ENCODE results near the gene RNASEH1.

Gene RNASEH1

GRCh38 chr2:3534251-3534814, 23.8 kb downstream of the RNASEH1 start:
- Histone ChIP-seq H3K4me1 (ENCODE audit: control insufficient read depth, insufficient read depth, low read length) (no peaks in the 10 kb centered on the region), H3K27ac (ENCODE audit: low read length) (no peak overlapping the region), H3K9me3 (ENCODE audit: control insufficient read depth, insufficient read depth, low read length) (no peaks in the 10 kb centered on the region), H3K4me3 (ENCODE audit: low read length) (no peak overlapping the region), H3K36me3 (ENCODE audit: control insufficient read depth, insufficient read depth, low read length) (no peaks in the 10 kb centered on the region), H3K27me3 (ENCODE audit: control insufficient read depth, insufficient read depth, low read length) (no peaks in the 10 kb centered on the region)
- no peak for DNase-seq (ENCODE audit: low read depth, low spot score)
- no CpG with 5 or more reads among the region's 24 CpGs for WGBS (ENCODE audit: insufficient coverage, insufficient read length)

- Histone ChIP-seq H3K27ac (ENCODE audit: low read length) (no peak overlapping the region), H3K27me3 (ENCODE audit: control insufficient read depth, insufficient read depth, low read length) (no peaks in the 10 kb centered on the region), H3K4me1 (ENCODE audit: control insufficient read depth, insufficient read depth, low read length) (no peaks in the 10 kb centered on the region), H3K9me3 (ENCODE audit: control insufficient read depth, insufficient read depth, low read length) (no peaks in the 10 kb centered on the region), H3K36me3 (ENCODE audit: control insufficient read depth, insufficient read depth, low read length) (no peaks in the 10 kb centered on the region), H3K4me3 (ENCODE audit: low read length) (no peak overlapping the region)
- DNase-seq (ENCODE audit: low read depth, low spot score) = no peak
- WGBS (ENCODE audit: insufficient coverage, insufficient read length) = no CpG with 5 or more reads among the region's 6 CpGs
These were observed 24.3 kb downstream of the RNASEH1 start for GRCh38 chr2:3533836-3534235.

GRCh38 chr2:3532941-3533340, 25.2 kb downstream of the RNASEH1 start:
- no peaks in the 10 kb centered on the region for H3K9me3 ChIP-seq (ENCODE audit: control insufficient read depth, insufficient read depth, low read length)
- WGBS (ENCODE audit: insufficient coverage, insufficient read length) = no CpG with 5 or more reads among the region's 12 CpGs
- no peak for DNase-seq (ENCODE audit: low read depth, low spot score)
- no peaks in the 10 kb centered on the region for H3K27me3 ChIP-seq (ENCODE audit: control insufficient read depth, insufficient read depth, low read length)
- H3K4me3 ChIP-seq (ENCODE audit: low read length) = no peak overlapping the region
- no peak overlapping the region for H3K27ac ChIP-seq (ENCODE audit: low read length)
- no peaks in the 10 kb centered on the region for H3K4me1 ChIP-seq (ENCODE audit: control insufficient read depth, insufficient read depth, low read length)
- H3K36me3 ChIP-seq (ENCODE audit: control insufficient read depth, insufficient read depth, low read length) = no peaks in the 10 kb centered on the region

- H3K4me3 ChIP-seq (ENCODE audit: low read length) = no peak overlapping the region; the same call in 1 of the 2 replicates
- no CpG with 5 or more reads among the region's 24 CpGs for WGBS (ENCODE audit: insufficient coverage, insufficient read length)
- H3K9me3 ChIP-seq (ENCODE audit: control insufficient read depth, insufficient read depth, low read length) = no peaks in the 10 kb centered on the region
- no peaks in the 10 kb centered on the region; the same call in 1 of the 2 replicates for H3K4me1 ChIP-seq (ENCODE audit: control insufficient read depth, insufficient read depth, low read length)
- no peaks in the 10 kb centered on the region for H3K27me3 ChIP-seq (ENCODE audit: control insufficient read depth, insufficient read depth, low read length)
- no peaks in the 10 kb centered on the region for H3K36me3 ChIP-seq (ENCODE audit: control insufficient read depth, insufficient read depth, low read length)
- H3K27ac ChIP-seq (ENCODE audit: low read length) = no peak overlapping the region
- no peak for DNase-seq (ENCODE audit: low read depth, low spot score)
These were observed 28.7 kb downstream of the RNASEH1 start for GRCh38 chr2:3529316-3530025.

- Histone ChIP-seq H3K27me3 (ENCODE audit: control insufficient read depth, insufficient read depth, low read length) (no peaks in the 10 kb centered on the region), H3K36me3 (ENCODE audit: control insufficient read depth, insufficient read depth, low read length) (no peaks in the 10 kb centered on the region), H3K27ac (ENCODE audit: low read length) (no peak overlapping the region), H3K4me1 (ENCODE audit: control insufficient read depth, insufficient read depth, low read length) (no peaks in the 10 kb centered on the region; the same call in 1 of the 2 replicates), H3K9me3 (ENCODE audit: control insufficient read depth, insufficient read depth, low read length) (no peaks in the 10 kb centered on the region), H3K4me3 (ENCODE audit: low read length) (no peak overlapping the region)
- no peak for DNase-seq (ENCODE audit: low read depth, low spot score)
- WGBS (ENCODE audit: insufficient coverage, insufficient read length) = 100% methylated on average over 2 of the region's 40 CpGs
These were observed 30.0 kb downstream of the RNASEH1 start for GRCh38 chr2:3527886-3528785.

GRCh38 chr2:3526871-3527270, 31.3 kb downstream of the RNASEH1 start:
- H3K9me3 ChIP-seq (ENCODE audit: control insufficient read depth, insufficient read depth, low read length) = no peaks in the 10 kb centered on the region
- no CpG with 5 or more reads among the region's 22 CpGs for WGBS (ENCODE audit: insufficient coverage, insufficient read length)
- H3K36me3 ChIP-seq (ENCODE audit: control insufficient read depth, insufficient read depth, low read length) = no peaks in the 10 kb centered on the region
- no peaks in the 10 kb centered on the region; the same call in 1 of the 2 replicates for H3K4me1 ChIP-seq (ENCODE audit: control insufficient read depth, insufficient read depth, low read length)
- H3K27me3 ChIP-seq (ENCODE audit: control insufficient read depth, insufficient read depth, low read length) = no peaks in the 10 kb centered on the region
- H3K4me3 ChIP-seq (ENCODE audit: low read length) = no peak overlapping the region
- H3K27ac ChIP-seq (ENCODE audit: low read length) = no peak overlapping the region
- no peak for DNase-seq (ENCODE audit: low read depth, low spot score)

- H3K36me3 ChIP-seq (ENCODE audit: control insufficient read depth, insufficient read depth, low read length) = no peaks in the 10 kb centered on the region
- DNase-seq (ENCODE audit: low read depth, low spot score) = no peak
- no peaks in the 10 kb centered on the region for H3K27me3 ChIP-seq (ENCODE audit: control insufficient read depth, insufficient read depth, low read length)
- no peak overlapping the region for H3K27ac ChIP-seq (ENCODE audit: low read length)
- no CpG with 5 or more reads among the region's 4 CpGs for WGBS (ENCODE audit: insufficient coverage, insufficient read length)
- H3K4me1 ChIP-seq (ENCODE audit: control insufficient read depth, insufficient read depth, low read length) = peaks cover 2% of the 10 kb centered on the region; the same call in 1 of the 2 replicates
- H3K9me3 ChIP-seq (ENCODE audit: control insufficient read depth, insufficient read depth, low read length) = no peaks in the 10 kb centered on the region
- no peak overlapping the region for H3K4me3 ChIP-seq (ENCODE audit: low read length)
These were observed 34.5 kb downstream of the RNASEH1 start for GRCh38 chr2:3523551-3524041.

GRCh38 chr2:3522961-3523421, 35.1 kb downstream of the RNASEH1 start:
- Histone ChIP-seq H3K27ac (ENCODE audit: low read length) (no peak overlapping the region), H3K9me3 (ENCODE audit: control insufficient read depth, insufficient read depth, low read length) (no peaks in the 10 kb centered on the region), H3K4me1 (ENCODE audit: control insufficient read depth, insufficient read depth, low read length) (peaks cover 2% of the 10 kb centered on the region; the same call in 1 of the 2 replicates), H3K4me3 (ENCODE audit: low read length) (no peak overlapping the region), H3K36me3 (ENCODE audit: control insufficient read depth, insufficient read depth, low read length) (no peaks in the 10 kb centered on the region), H3K27me3 (ENCODE audit: control insufficient read depth, insufficient read depth, low read length) (no peaks in the 10 kb centered on the region)
- no CpG with 5 or more reads among the region's 13 CpGs for WGBS (ENCODE audit: insufficient coverage, insufficient read length)
- no peak for DNase-seq (ENCODE audit: low read depth, low spot score)

- DNase-seq (ENCODE audit: low read depth, low spot score) = no peak
- Histone ChIP-seq H3K27me3 (ENCODE audit: control insufficient read depth, insufficient read depth, low read length) (no peaks in the 10 kb centered on the region), H3K36me3 (ENCODE audit: control insufficient read depth, insufficient read depth, low read length) (no peaks in the 10 kb centered on the region), H3K4me3 (ENCODE audit: low read length) (no peak overlapping the region), H3K4me1 (ENCODE audit: control insufficient read depth, insufficient read depth, low read length) (peaks cover 2% of the 10 kb centered on the region; the same call in 1 of the 2 replicates), H3K9me3 (ENCODE audit: control insufficient read depth, insufficient read depth, low read length) (no peaks in the 10 kb centered on the region), H3K27ac (ENCODE audit: low read length) (no peak overlapping the region)
- WGBS (ENCODE audit: insufficient coverage, insufficient read length) = no CpG with 5 or more reads among the region's 6 CpGs
These were observed 37.5 kb downstream of the RNASEH1 start for GRCh38 chr2:3520591-3520990.

Data from iPS DF 6.9 (cell line).